HepG2 (cell line): ENCODE data around the gene SUPT6H. TPM values are rescaled to one million over a fixed set of nuclear protein-coding genes. Genes with fewer than 3 reads are reported as not detected.

Experiments used
- ARID2 ChIP-seq: sonication (generic); formaldehyde crosslinking; IDR thresholded peaks from 2 replicates; pipeline ENCODE4 v1.8.1; 2022; ENCODE audit warnings: mild to moderate bottlenecking, missing genetic modification reagents, borderline replicate concordance
- CC2D1A ChIP-seq: sonication (generic); formaldehyde crosslinking; IDR thresholded peaks from 2 replicates; pipeline ENCODE4 v1.8.1; 2023; ENCODE audit warnings: mild to moderate bottlenecking, missing genetic modification reagents
- DNMT3B ChIP-seq: conservative IDR thresholded peaks from 2 replicates; pipeline ENCODE4 v1.6.1; 2016; ENCODE audit warnings: missing biosample characterization, control low read depth
- HBP1 ChIP-seq: IDR thresholded peaks from 2 replicates; pipeline ENCODE4 v1.6.1; 2016; ENCODE audit warnings: low read depth, control low read depth
- HNF4A ChIP-seq: sonication (generic); formaldehyde crosslinking; IDR thresholded peaks from 2 replicates; pipeline ENCODE4 v1.4.0; 2020; ENCODE audit warnings: missing genetic modification reagents
- ISX ChIP-seq: sonication (generic); formaldehyde crosslinking; conservative IDR thresholded peaks from 2 replicates; pipeline ENCODE4 v1.5.0; 2020; ENCODE audit warnings: missing genetic modification reagents
- REL ChIP-seq: sonication (generic); formaldehyde crosslinking; conservative IDR thresholded peaks from 2 replicates; pipeline ENCODE4 v1.8.0; 2022; ENCODE audit warnings: mild to moderate bottlenecking, missing genetic modification reagents, moderate library complexity
- SAP130 ChIP-seq: IDR thresholded peaks from 2 replicates; pipeline ENCODE4 v1.6.1; 2016; ENCODE audit warnings: low read depth
- SMAD1 ChIP-seq: sonication (generic); formaldehyde crosslinking; IDR thresholded peaks from 2 replicates; pipeline ENCODE4 v1.4.0; 2020; ENCODE audit warnings: missing genetic modification reagents, low read depth, mild to moderate bottlenecking, borderline replicate concordance
- YEATS4 ChIP-seq: sonication (generic); formaldehyde crosslinking; IDR thresholded peaks from 2 replicates; pipeline ENCODE4 v1.4.0; 2020; ENCODE audit warnings: missing genetic modification reagents, borderline replicate concordance
- YY1 ChIP-seq: IDR thresholded peaks from 2 replicates; pipeline ENCODE4 v1.6.1; 2011; ENCODE audit warnings: low read length, low read depth, moderate library complexity, mild to moderate bottlenecking; ENCODE audit not compliant: insufficient read depth, insufficient replicate concordance
- ZMYM3 ChIP-seq: sonication (generic); formaldehyde crosslinking; IDR thresholded peaks from 2 replicates; pipeline ENCODE4 v1.5.1; 2020; ENCODE audit warnings: mild to moderate bottlenecking, missing genetic modification reagents
- ZNF30 ChIP-seq: sonication (generic); formaldehyde crosslinking; IDR thresholded peaks from 2 replicates; pipeline ENCODE4 v1.5.0; 2020; ENCODE audit warnings: mild to moderate bottlenecking, missing genetic modification reagents
- ZNF558 ChIP-seq: sonication (generic); formaldehyde crosslinking; IDR thresholded peaks from 2 replicates; pipeline ENCODE4 v1.9.0; 2022; ENCODE audit warnings: mild to moderate bottlenecking, missing genetic modification reagents, borderline replicate concordance
- ZNF644 ChIP-seq: IDR thresholded peaks from 2 replicates; pipeline ENCODE4 v1.6.1; 2016; ENCODE audit warnings: low read depth
- ZNF776 ChIP-seq: sonication (generic); formaldehyde crosslinking; IDR thresholded peaks from 2 replicates; pipeline ENCODE4 v1.4.0; 2020; ENCODE audit warnings: mild to moderate bottlenecking, missing genetic modification reagents
- ZNF878 ChIP-seq: sonication (generic); formaldehyde crosslinking; IDR thresholded peaks from 2 replicates; pipeline ENCODE4 v1.8.1; 2023; ENCODE audit warnings: mild to moderate bottlenecking, missing genetic modification reagents, moderate library complexity
- ZNF891 ChIP-seq: sonication (generic); formaldehyde crosslinking; IDR thresholded peaks from 2 replicates; pipeline ENCODE4 v1.5.0; 2020; ENCODE audit warnings: mild to moderate bottlenecking, missing genetic modification reagents
- polyA plus RNA-seq, 8 experiments: library from polyadenylated mRNA; depleted of rRNA in 3 of 8; stranded (reverse) in 7 of 8; unstranded in 1 of 8; fragments of >200 nt; fragmentation: Illumina TruSeq in 4 of 8; extraction: Trizol in 4 of 8; gene quantifications; 2 replicates each; pipeline versions ENCODE4 v1.2.1 to v1.2.3, GENCODE V29; 2011 to 2016; ENCODE audit warnings: low read depth in 4 of 8, missing spikeins in 1 of 8, mixed read lengths in 1 of 8; ENCODE audit not compliant: insufficient read depth in 1 of 8
- total RNA-seq, 5 experiments: library from RNA; depleted of rRNA; stranded (reverse); fragments of >200 nt; fragmentation: Illumina TruSeq; extraction: Trizol; gene quantifications; 2 replicates each; pipeline ENCODE4 v1.2.3, GENCODE V29; 2016; ENCODE audit warnings: low read depth in 1 of 5
- TF ChIP-seq, protein P1 (sequence below), 2 experiments: sonication (generic) in 1 of 2; formaldehyde crosslinking in 1 of 2; IDR thresholded peaks; 2 replicates each; pipeline versions ENCODE4 v1.4.0 to v1.6.1; 2016 to 2020; ENCODE audit warnings: borderline replicate concordance in 1 of 2, low read depth in 1 of 2, mild to moderate bottlenecking in 1 of 2, missing genetic modification reagents in 1 of 2
- TF ChIP-seq, protein P2 (sequence below): sonication (generic); formaldehyde crosslinking; IDR thresholded peaks from 2 replicates; pipeline ENCODE4 v1.4.0; 2020; ENCODE audit warnings: missing genetic modification reagents, borderline replicate concordance

SUPT6H gene
- total and polyA plus RNA-seq, 2 of the 13 experiments (the other 11 are each of a cell fraction or from before 2014, with no cell fraction given): 32.7 to 39.9 TPM

DNA sequence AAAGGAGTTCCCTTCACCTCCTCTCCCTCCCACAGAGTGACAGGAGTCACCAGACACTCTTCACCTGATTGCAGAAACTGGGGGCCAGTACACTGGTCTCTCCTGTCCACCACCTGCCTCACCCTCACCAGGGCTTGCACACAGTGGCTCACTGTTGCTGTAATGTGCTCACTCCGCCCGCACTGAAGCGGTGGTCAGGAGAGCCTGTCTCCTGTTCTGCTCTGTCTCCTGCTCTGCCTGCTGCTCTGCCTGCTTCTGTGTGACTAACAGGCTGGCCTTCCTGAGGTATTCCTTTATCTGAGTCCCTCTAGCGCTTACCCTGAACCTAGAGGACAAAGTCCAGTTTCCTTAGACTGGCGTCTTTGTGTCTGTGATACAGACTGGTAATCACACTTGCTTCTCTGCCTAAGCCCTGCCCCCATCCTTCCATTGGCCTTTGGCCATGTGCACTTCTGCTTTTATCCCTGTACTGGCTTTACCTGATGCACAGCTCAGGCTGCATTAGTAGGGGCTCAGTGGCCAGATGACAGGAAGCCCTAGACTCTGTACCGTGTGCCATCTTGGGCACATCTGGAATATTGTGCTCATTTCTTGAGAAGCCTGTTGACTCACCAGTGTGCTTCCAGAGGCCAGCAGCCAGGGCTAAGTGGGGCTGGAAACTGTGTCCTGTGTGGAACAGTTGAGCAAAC is 36.4 kb downstream of the SUPT6H start (continued):
- TF ChIP-seq, protein P1, sequence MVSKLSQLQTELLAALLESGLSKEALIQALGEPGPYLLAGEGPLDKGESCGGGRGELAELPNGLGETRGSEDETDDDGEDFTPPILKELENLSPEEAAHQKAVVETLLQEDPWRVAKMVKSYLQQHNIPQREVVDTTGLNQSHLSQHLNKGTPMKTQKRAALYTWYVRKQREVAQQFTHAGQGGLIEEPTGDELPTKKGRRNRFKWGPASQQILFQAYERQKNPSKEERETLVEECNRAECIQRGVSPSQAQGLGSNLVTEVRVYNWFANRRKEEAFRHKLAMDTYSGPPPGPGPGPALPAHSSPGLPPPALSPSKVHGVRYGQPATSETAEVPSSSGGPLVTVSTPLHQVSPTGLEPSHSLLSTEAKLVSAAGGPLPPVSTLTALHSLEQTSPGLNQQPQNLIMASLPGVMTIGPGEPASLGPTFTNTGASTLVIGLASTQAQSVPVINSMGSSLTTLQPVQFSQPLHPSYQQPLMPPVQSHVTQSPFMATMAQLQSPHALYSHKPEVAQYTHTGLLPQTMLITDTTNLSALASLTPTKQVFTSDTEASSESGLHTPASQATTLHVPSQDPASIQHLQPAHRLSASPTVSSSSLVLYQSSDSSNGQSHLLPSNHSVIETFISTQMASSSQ (IDR thresholded peaks at IDR 0.05; ENCODE audit: low read depth): no peak; the same call in 1 of the 2 replicates
- TF ChIP-seq, protein P1 (CRISPR knock-in tag; IDR thresholded peaks at IDR 0.05; ENCODE audit: borderline replicate concordance): peak; percentile 82; the same call in 1 of the 2 replicates
- peak; percentile 54; the same call in 1 of the 2 replicates for TF ChIP-seq DNMT3B (CRISPR knock-in tag)
- no peak for TF ChIP-seq ZNF891 (CRISPR knock-in tag)
- peak; percentile 65; the same call in 1 of the 2 replicates for TF ChIP-seq ARID2 (CRISPR knock-in tag)
- TF ChIP-seq HBP1 (CRISPR knock-in tag): peak; percentile 46; the same call in 1 of the 2 replicates
- peak; percentile 61 for TF ChIP-seq YY1
- no peak for TF ChIP-seq CC2D1A (CRISPR knock-in tag)
- TF ChIP-seq ZMYM3: peak; percentile 84
- TF ChIP-seq HNF4A (CRISPR knock-in tag): peak; percentile 99
- TF ChIP-seq ISX (CRISPR knock-in tag): no peak
- peak; percentile 37 for TF ChIP-seq ZNF644 (CRISPR knock-in tag)
- TF ChIP-seq, protein P2, sequence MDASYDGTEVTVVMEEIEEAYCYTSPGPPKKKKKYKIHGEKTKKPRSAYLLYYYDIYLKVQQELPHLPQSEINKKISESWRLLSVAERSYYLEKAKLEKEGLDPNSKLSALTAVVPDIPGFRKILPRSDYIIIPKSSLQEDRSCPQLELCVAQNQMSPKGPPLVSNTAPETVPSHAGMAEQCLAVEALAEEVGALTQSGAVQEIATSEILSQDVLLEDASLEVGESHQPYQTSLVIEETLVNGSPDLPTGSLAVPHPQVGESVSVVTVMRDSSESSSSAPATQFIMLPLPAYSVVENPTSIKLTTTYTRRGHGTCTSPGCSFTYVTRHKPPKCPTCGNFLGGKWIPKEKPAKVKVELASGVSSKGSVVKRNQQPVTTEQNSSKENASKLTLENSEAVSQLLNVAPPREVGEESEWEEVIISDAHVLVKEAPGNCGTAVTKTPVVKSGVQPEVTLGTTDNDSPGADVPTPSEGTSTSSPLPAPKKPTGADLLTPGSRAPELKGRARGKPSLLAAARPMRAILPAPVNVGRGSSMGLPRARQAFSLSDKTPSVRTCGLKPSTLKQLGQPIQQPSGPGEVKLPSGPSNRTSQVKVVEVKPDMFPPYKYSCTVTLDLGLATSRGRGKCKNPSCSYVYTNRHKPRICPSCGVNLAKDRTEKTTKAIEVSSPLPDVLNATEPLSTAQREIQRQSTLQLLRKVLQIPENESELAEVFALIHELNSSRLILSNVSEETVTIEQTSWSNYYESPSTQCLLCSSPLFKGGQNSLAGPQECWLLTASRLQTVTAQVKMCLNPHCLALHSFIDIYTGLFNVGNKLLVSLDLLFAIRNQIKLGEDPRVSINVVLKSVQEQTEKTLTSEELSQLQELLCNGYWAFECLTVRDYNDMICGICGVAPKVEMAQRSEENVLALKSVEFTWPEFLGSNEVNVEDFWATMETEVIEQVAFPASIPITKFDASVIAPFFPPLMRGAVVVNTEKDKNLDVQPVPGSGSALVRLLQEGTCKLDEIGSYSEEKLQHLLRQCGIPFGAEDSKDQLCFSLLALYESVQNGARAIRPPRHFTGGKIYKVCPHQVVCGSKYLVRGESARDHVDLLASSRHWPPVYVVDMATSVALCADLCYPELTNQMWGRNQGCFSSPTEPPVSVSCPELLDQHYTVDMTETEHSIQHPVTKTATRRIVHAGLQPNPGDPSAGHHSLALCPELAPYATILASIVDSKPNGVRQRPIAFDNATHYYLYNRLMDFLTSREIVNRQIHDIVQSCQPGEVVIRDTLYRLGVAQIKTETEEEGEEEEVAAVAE (CRISPR knock-in tag): no peak
- TF ChIP-seq ZNF878: peak; percentile 54; the same call in 1 of the 2 replicates
- 0 out of 2 replicates have a peak, but pooled peaks have one; percentile 34 for TF ChIP-seq ZNF776 (CRISPR knock-in tag)
- TF ChIP-seq YEATS4 (CRISPR knock-in tag): peak; percentile 60; the same call in 1 of the 2 replicates
- TF ChIP-seq SMAD1 (CRISPR knock-in tag): no peak
- peak; percentile 92 for TF ChIP-seq REL (CRISPR knock-in tag)
- no peak for TF ChIP-seq ZNF558 (CRISPR knock-in tag)
- TF ChIP-seq ZNF30 (CRISPR knock-in tag): no peak
- peak; percentile 97 for TF ChIP-seq SAP130 (CRISPR knock-in tag)
